Mucosa of descending colon (tissue), 3 donors: ENCODE data around the gene SNX30. TPM values are rescaled to one million over a fixed set of nuclear protein-coding genes. Genes with fewer than 3 reads are reported as not detected.

Experiments used
- ATAC-seq: fragments of 200-7000 bp; cut with Tn5 transposase; one replicate; pipeline ENCODE4 v1.9.1; 2020; ENCODE audit warnings: mild to moderate bottlenecking, moderate library complexity
- DNase-seq, 3 donors: peaks; one replicate each; pipeline ENCODE4 v3.0.0-alpha.2; 2020
- H3K36me3 ChIP-seq: fragments of 200-600 bp; one replicate; pipeline ENCODE4 v1.8.0; 2021; ENCODE audit warnings: low read depth, mild to moderate bottlenecking
- H3K4me1 ChIP-seq: fragments of 200-600 bp; one replicate; pipeline ENCODE4 v1.8.0; 2021; ENCODE audit warnings: low read depth, mild to moderate bottlenecking
- H3K4me3 ChIP-seq: fragments of 200-600 bp; one replicate; pipeline ENCODE4 v1.8.0; 2021; ENCODE audit warnings: mild to moderate bottlenecking
- H3K9me3 ChIP-seq: fragments of 200-600 bp; one replicate; pipeline ENCODE4 v1.8.0; 2021; ENCODE audit warnings: mild to moderate bottlenecking
- CTCF ChIP-seq: fragments of 200-600 bp; IDR thresholded peaks from one replicate; pipeline ENCODE4 v1.8.0; 2022; ENCODE audit warnings: antibody characterized with exemption, mild to moderate bottlenecking
- intact Hi-C, 2 donors: fragments of 100-400 bp; cut with DNase I in 1 of 2; cut with micrococcal nuclease in 1 of 2; formaldehyde crosslinking; loops; one replicate each; pipeline versions ENCODE4 v1.11.0 to v1.11.1; 2022; cut with DNase I, micrococcal nuclease
- total RNA-seq, 3 donors: library from RNA; stranded (reverse); fragmentation: NEBNext Ultra II Directional in 2 of 3; extraction: Animal tissue kit (Norgen Biotek cat#: 25700) in 2 of 3; gene quantifications; one replicate each; pipeline versions ENCODE4 v1.2.1 to v1.2.4, GENCODE V29; 2021 to 2023
- donor health status: DM: no; HTN: no; CAD: no; lungs with moderate emphysema.
- donor health status: DM: no; HTN: no; CAD: no.
- donor health status: DM: no; HTN: yes; CAD: no.

SNX30 gene
- total RNA-seq, 3 donors from 2014 or later = 19.0 to 38.6 (median 34.8) TPM

GRCh38 chr9:112921549-112921948, 171.0 kb downstream of the SNX30 start:
- Histone ChIP-seq H3K36me3 (no peaks in the 10 kb centered on the region), H3K4me1 (peaks cover 8% of the 10 kb centered on the region), H3K4me3 (no peak overlapping the region), H3K9me3 (no peaks in the 10 kb centered on the region)
- DNase-seq = peak in 1 of 3 donors; percentile 24
- intact Hi-C loops = no loop called here
- peak; percentile 25 for TF ChIP-seq CTCF
- peak; percentile 39 for ATAC-seq

Other genes with a start within 250 kb of the SNX30 start
- 10 to 100 TPM; 25.6 to 36.4 (median 30.6) TPM for gene INIP, start 32.6 kb upstream of the SNX30 start, total RNA-seq
- gene SLC46A2, start 140.1 kb downstream of the SNX30 start, total RNA-seq = under 1 TPM in 1 of 3 donors, not detected in 2; 0.16 TPM